Stimulated activated CD4-positive, alpha-beta T cell treated with anti-CD3 and anti-CD28 coated beads, Interleukin-12 subunit alpha, Interleukin-12 subunit beta, amount 100 ng/mL, for 48 hours (primary cell): Measurements from ENCODE around the gene ERBB4.

Source experiments
- DNase-seq, 3 donors: peaks; one replicate each; pipeline ENCODE4 v3.0.0-alpha.2; 2020; ENCODE audit warnings: low read depth in 2 of 3, low spot score in 1 of 3

The ERBB4 gene

GRCh38 chr2:212097001-212097400 is 441.6 kb downstream of the ERBB4 start:
- DNase-seq = no peak

GRCh38 chr2:212089873-212090272 is 448.7 kb downstream of the ERBB4 start:
- DNase-seq = no peak

DNA sequence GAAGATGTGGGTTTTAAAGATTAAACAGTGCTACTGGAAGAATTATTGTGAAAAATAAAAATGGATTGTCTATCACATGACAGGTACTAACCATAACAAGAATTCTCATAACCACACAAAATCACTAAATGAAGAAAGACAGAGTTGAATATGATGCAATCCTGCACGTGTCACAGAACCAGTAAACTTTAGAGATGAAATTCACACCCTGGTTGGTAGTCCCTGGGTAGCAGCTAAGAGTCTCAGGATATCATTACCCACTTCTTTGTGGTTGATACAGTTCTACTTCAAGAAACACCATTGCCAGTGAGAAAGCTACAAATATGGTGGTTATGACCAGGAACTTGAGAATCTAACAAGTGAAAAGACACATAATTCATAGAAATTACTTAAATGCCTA is 450.2 kb downstream of the ERBB4 start:
- no peak for DNase-seq

DNA sequence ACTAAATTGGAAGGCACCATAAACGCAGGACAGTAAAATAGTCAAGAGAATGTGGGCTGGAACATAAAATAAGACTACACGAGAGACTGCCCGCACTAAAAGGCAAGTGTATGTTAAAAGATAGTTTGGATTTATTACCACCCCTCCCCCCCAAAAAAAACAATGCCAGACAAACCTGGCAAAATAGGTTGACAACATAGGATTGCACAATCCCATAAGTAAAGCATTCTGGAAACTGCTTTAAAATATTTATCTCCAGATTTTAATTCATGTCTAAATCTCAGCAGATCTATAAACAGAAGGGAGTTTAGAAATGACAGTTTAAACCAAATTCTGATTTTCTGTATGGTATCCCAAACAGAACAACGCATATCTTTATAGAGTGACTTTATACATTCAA is 455.1 kb downstream of the ERBB4 start:
- DNase-seq = no peak

- DNase-seq = no peak
Measured at GRCh38 chr2:212078103-212078502, 460.5 kb downstream of the ERBB4 start.

GRCh38 chr2:212076456-212076855 is 462.1 kb downstream of the ERBB4 start:
- DNase-seq = no peak

DNA sequence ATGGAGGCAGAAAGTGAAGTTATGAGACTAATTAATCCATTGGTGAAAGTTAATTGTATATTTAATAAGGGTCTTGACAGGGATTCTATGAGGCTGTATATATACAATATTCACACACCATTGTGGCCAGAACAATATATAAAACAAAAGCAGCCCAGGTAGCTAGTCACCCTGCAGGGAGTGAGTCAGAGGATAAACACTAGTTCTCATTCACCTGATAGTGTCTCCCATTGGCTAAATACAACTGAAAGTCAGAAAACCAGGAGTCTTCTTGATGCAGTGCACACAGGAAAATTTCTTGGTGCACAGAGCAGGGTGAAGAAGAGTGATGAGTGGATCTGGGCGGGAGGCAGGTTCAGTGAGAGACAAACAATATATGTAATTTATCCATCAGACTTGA is 465.2 kb downstream of the ERBB4 start:
- DNase-seq = no peak

GRCh38 chr2:212066546-212066945 is 472.1 kb downstream of the ERBB4 start:
- no peak for DNase-seq

DNA sequence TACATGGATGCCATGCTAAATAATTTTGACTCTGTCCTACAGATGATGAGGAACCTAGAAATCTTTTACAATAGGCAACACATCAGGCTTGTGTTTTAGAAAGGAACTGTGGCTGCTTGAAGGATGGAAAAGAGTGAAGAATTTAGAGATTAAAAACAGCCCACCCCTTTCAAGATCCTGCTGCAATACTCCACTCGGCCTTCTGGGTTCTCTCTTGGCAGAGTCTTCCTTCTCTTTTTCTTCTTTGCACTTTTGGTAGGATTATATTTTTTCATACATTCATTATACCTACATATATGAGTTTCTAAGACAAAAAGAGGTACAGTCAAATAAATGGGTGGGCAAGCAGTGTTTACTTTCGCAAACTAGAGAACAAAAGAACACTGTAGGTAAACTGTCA is 474.3 kb downstream of the ERBB4 start:
- no peak for DNase-seq

DNA sequence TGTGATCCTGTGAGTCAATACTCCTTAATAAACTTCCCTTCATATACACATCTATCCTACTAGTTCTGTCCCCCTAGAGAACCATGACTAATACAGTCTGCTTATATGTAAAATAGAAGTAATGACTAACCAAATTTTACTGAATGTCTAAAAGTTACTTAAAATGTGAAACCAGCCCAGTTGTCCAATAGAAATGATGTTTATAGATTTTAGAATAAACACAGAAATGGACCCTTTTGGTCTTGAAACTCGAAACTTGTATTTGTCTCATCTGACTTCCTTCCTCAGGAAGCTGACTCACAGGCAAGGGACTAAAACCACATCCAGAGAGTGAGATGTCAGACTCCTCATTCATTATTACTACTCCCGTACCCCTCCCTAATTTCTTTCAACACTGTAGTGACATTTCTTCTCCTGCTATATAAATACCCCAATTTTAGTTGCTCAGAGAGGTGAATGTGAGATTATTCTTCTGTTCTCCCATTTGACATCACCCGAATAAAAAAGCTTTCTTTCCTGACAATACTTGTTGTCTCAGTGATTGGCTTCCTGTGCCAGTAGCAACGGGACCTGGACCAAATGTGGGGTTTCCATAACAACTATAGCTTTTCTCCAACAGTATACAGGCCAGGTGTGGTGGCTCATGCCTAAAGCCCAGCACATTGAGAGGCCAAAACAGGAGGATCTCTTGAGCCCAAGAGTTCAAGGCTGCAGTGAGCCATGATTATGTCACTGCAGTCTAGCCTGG is 486.0 kb downstream of the ERBB4 start:
- DNase-seq = no peak

- no peak for DNase-seq
Measured at GRCh38 chr2:212050871-212051270, 487.7 kb downstream of the ERBB4 start.

DNA sequence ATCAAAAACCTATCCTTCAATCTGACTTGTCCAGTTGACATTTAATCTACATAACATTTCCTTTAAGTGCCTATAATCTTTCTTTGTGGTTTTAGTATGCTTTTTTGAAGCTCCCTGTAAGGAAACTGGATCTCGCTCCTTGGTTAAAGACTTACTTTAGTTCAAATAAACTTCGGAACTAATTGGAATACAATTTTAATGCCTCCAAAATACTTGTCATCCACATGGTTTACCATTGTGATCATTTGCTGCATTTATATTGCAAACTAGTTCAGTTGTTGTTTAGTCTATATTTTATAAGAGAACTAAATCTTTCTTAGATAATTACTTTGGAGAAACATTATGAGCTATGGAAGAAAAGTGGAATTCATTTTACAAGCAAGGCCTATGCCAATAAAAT is 496.0 kb downstream of the ERBB4 start:
- no peak for DNase-seq

GRCh38 chr2:212037062-212037461 is 501.5 kb downstream of the ERBB4 start:
- no peak for DNase-seq

DNA sequence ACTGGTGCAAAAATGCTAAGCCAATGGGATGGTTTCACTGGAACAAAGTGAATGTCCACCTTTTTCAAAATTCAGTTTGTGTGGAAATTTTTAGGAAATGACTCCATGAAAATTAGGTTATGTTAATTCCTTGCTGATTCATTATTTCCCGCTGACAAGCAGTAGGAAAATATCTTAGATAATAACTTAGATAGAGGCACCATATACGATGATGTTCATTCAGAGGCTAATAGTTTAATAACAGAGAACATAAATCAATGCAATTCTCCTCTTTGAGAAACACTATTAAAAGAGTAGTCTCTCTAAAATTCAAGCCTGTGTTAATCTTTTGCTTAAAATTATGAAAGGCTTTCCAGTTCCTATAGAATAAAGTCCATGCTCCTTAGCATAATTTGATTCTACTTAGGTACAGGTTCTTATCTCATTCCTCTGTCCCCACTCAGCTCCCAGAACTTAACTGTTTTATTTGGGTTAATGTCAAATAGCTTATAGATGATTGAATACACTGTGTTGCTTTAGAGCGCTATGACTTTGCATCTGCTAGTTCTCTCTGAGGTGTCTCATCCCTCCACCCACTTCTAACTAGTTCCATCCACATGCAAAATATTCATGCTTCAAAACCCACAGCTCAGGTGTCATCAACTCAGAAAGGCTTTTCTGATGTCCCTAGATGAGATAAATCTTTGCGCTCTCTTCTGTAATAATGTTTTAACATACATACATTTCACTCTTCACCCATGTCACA is 503.6 kb downstream of the ERBB4 start:
- DNase-seq = no peak

- DNase-seq = no peak
Measured at GRCh38 chr2:212033888-212034287, 504.7 kb downstream of the ERBB4 start.

GRCh38 chr2:212032536-212033219 is 505.9 kb downstream of the ERBB4 start:
- no peak for DNase-seq

DNA sequence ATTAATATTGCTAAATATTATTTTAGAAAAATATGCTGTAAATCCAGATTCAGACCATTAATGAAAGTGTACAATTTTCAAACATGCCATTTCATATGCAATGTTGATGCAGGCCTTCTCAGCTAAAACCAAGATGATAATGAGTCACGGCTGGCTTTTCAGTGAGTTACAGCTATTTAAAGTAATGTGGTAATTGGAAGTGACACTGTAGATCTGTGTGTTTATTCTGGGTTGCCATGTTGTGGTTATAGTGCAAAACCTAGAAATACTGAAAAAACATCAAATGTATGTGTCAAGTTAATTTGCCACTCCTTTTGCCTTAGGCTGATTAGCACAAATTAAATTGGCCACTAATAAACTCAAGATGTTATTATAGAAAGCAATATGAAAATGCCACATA is 506.6 kb downstream of the ERBB4 start:
- no peak for DNase-seq

DNA sequence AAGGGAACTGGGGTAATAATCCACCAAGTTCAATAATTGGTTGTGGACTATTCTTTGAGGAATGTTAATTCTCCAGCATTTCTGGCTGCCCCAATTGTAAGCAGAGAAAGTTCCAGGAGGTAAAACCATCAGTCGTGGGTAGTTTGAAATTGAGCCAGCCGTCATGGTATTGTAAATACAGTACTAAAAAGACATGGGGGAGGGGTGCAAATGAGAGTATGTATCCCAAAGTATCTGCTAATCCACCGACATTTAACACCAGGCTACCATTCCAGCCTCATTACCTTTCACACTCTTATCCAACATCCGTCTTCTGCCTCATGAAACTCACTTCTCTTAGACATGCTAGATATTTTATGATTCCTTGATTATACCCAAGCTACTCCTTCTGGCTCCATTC is 507.9 kb downstream of the ERBB4 start:
- no peak for DNase-seq

- no peak for DNase-seq
Measured at GRCh38 chr2:212028798-212029394, 509.7 kb downstream of the ERBB4 start.

DNA sequence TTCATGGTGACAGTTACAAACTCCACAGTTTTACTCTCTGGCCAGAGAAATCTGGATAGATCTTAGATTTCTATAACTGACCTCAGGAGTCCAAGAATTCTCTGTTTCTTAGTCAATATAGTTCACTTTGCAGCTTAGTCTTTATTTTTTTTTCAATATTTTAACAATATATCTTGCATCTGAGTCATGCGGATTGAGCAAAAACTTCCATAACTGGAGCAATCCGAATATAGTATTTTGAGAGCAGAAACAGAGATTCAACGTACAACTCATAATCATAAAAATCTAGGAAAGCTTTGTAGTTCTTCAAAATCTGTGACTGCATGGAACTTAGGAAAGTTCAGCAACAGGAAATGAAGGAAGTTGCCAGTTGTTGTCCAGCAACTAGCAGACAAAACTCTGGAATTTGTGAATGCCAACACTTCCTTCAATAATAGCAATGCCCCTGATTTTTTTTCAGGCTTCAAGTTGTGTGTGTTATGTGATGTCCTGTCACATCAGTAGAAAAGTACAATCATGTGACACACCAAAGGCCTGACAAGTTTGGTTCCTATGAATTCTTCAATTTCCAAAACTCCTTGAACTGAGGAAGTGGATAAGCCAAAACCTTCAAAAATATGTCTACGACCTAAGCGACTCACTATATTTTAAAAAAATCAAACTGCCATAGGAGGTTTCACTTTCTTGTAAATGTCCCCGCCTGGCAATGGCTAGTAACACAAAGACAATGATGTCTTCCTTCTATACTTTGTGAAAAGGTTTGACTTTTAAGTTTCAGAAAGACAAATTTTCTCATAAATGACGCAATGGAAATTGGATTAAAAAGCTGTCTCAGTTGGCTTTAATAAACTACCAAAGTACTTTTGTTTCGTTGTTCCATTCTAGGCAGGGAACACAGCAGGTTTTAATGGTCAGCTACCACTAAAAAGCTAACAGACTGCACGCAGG is 510.6 kb downstream of the ERBB4 start:
- no peak for DNase-seq

DNA sequence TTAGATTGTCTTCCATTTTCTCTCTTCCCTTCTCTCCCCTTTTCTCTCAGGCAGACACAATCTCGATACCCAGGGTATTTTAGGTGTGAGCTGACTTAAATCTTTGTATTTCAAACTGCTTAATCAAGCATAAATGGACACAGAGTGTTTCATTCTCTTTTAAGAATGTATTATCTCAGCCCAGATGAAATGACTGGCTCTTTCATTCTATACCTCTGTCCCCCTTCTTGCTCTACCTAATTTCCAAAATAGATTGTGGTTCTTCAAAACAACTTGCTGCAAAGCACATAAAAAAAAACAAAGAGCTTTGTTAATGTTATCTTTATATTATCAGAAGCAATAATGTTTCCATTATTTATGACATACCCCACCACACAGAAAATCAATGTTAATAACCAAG is 514.6 kb downstream of the ERBB4 start:
- no peak for DNase-seq
